GM18873 (cell line): Measurements from ENCODE around the gene SP110.

Experiments
- ATAC-seq: cut with Tn5 transposase; IDR thresholded peaks from one replicate; pipeline ENCODE4 v1.9.1; 2021; ENCODE audit warnings: mild to moderate bottlenecking, moderate library complexity, moderate number of reproducible peaks; ENCODE audit not compliant: unreplicated experiment, low FRiP score

SP110 gene

GRCh38 chr2:230174466-230174865 is 45.3 kb downstream of the SP110 start:
- ATAC-seq, result no peak

GRCh38 chr2:230172852-230173251 is 46.9 kb downstream of the SP110 start:
- no peak for ATAC-seq

GRCh38 chr2:230172156-230172555 is 47.6 kb downstream of the SP110 start:
- ATAC-seq, result no peak

GRCh38 chr2:230170532-230170931 is 49.3 kb downstream of the SP110 start:
- ATAC-seq, result no peak

- no peak for ATAC-seq
Measured at GRCh38 chr2:230166557-230167170, 53.1 kb downstream of the SP110 start.

GRCh38 chr2:230164139-230164538 is 55.6 kb downstream of the SP110 start:
- no peak for ATAC-seq

GRCh38 chr2:230162981-230163380 is 56.8 kb downstream of the SP110 start:
- no peak for ATAC-seq

GRCh38 chr2:230161184-230161583 is 58.6 kb downstream of the SP110 start:
- no peak for ATAC-seq

GRCh38 chr2:230160112-230160660 is 59.6 kb downstream of the SP110 start:
- ATAC-seq, result no peak

- ATAC-seq, result no peak
Measured at GRCh38 chr2:230158468-230158867, 61.3 kb downstream of the SP110 start.

- ATAC-seq, result no peak
Measured at GRCh38 chr2:230156782-230157699, 62.7 kb downstream of the SP110 start.

GRCh38 chr2:230155359-230155758 is 64.4 kb downstream of the SP110 start:
- ATAC-seq, result no peak

- no peak for ATAC-seq
Measured at GRCh38 chr2:230153390-230153976, 66.3 kb downstream of the SP110 start.

GRCh38 chr2:230152334-230152733 is 67.5 kb downstream of the SP110 start:
- ATAC-seq, result no peak

- ATAC-seq, result no peak
Measured at GRCh38 chr2:230144355-230144754, 75.4 kb downstream of the SP110 start.

- ATAC-seq, result no peak
Measured at GRCh38 chr2:230140667-230141066, 79.1 kb downstream of the SP110 start.

- ATAC-seq, result no peak
Measured at GRCh38 chr2:230137902-230138539, 81.8 kb downstream of the SP110 start.

- no peak for ATAC-seq
Measured at GRCh38 chr2:230135130-230135525, 84.7 kb downstream of the SP110 start.

- peak; percentile 52 for ATAC-seq
Measured at GRCh38 chr2:230134496-230135129, 85.2 kb downstream of the SP110 start.

GRCh38 chr2:230131366-230131765 is 88.4 kb downstream of the SP110 start:
- ATAC-seq, result no peak
